Skeletal muscle satellite cell (primary cell): ENCODE measurements around the gene CUL5.
"Not testable (repeated sequence)": the region's sequence is repeated elsewhere in the genome, so short reads cannot be mapped to it uniquely, and the experiment has no call there.

Experiments
- H3K27me3 ChIP-seq: 2 replicates; pipeline ENCODE4 v1.7.0; 2013; ENCODE audit warnings: low read length; ENCODE audit not compliant: control insufficient read depth, insufficient read depth
- H3K36me3 ChIP-seq: 2 replicates; pipeline ENCODE4 v1.7.0; 2013; ENCODE audit warnings: mild to moderate bottlenecking, control low read depth, low read length; ENCODE audit not compliant: insufficient read depth
- H3K4me1 ChIP-seq: 2 replicates; pipeline ENCODE4 v1.7.0; 2013; ENCODE audit warnings: low read length; ENCODE audit not compliant: control insufficient read depth, insufficient read depth
- H3K4me2 ChIP-seq: 2 replicates; pipeline ENCODE4 v1.7.0; 2013; ENCODE audit warnings: mild to moderate bottlenecking, low read length
- H3K4me3 ChIP-seq: 2 replicates; pipeline ENCODE4 v1.7.0; 2013; ENCODE audit warnings: low read length
- H3K9ac ChIP-seq: 2 replicates; pipeline ENCODE4 v1.7.0; 2013; ENCODE audit warnings: mild to moderate bottlenecking, low read depth, low read length, moderate library complexity
- H3K9me3 ChIP-seq: replicated peaks from 2 replicates; pipeline ENCODE4 v1.7.0; 2013; ENCODE audit warnings: mild to moderate bottlenecking, control low read depth, low read length

CUL5 gene

DNA sequence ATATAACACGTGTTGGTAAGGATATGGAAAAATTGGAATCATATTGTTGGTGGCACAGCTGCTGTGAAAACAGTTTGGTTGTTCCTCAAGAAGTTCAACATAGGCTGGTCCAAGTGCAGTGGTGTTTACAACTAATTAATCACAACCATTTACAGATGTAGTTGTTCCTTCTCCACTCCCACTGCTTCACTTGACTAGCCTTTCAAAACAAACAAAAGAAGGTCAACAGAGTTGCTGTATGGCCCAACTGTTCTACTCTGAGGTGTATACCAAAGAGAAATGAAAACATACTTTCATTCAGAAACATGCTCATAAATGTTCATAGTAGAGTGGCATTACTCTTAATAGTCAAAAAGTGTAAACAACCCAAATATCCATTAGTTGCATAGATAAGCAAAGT, 76.1 kb downstream of the CUL5 start:
- Histone ChIP-seq H3K36me3 (peaks cover 20% of the 10 kb centered on the region), H3K9me3 (no peaks in the 10 kb centered on the region), H3K27me3 (no peaks in the 10 kb centered on the region)

GRCh38 chr11:108085672-108086071, 77.0 kb downstream of the CUL5 start:
- Histone ChIP-seq H3K4me2 (no peak overlapping the region), H3K9me3 (no peaks in the 10 kb centered on the region), H3K4me1 (no peaks in the 10 kb centered on the region), H3K4me3 (no peak overlapping the region), H3K36me3 (peaks cover 20% of the 10 kb centered on the region), H3K27me3 (no peaks in the 10 kb centered on the region), H3K9ac (no peak overlapping the region)

More for the DNA sequence above, 76.1 kb downstream of the CUL5 start:
- no peak overlapping the region for H3K4me3 ChIP-seq
- H3K9ac ChIP-seq = no peak overlapping the region
- H3K4me1 ChIP-seq = no peaks in the 10 kb centered on the region
- no peak overlapping the region for H3K4me2 ChIP-seq

- H3K27me3 ChIP-seq = no peaks in the 10 kb centered on the region
- no peak overlapping the region for H3K4me3 ChIP-seq
- no peak overlapping the region for H3K4me2 ChIP-seq
- H3K36me3 ChIP-seq = peaks cover 22% of the 10 kb centered on the region
- H3K9me3 ChIP-seq = no peaks in the 10 kb centered on the region
- no peak overlapping the region for H3K9ac ChIP-seq
- H3K4me1 ChIP-seq = no peaks in the 10 kb centered on the region
Measured at GRCh38 chr11:108092134-108092533, 83.4 kb downstream of the CUL5 start.

DNA sequence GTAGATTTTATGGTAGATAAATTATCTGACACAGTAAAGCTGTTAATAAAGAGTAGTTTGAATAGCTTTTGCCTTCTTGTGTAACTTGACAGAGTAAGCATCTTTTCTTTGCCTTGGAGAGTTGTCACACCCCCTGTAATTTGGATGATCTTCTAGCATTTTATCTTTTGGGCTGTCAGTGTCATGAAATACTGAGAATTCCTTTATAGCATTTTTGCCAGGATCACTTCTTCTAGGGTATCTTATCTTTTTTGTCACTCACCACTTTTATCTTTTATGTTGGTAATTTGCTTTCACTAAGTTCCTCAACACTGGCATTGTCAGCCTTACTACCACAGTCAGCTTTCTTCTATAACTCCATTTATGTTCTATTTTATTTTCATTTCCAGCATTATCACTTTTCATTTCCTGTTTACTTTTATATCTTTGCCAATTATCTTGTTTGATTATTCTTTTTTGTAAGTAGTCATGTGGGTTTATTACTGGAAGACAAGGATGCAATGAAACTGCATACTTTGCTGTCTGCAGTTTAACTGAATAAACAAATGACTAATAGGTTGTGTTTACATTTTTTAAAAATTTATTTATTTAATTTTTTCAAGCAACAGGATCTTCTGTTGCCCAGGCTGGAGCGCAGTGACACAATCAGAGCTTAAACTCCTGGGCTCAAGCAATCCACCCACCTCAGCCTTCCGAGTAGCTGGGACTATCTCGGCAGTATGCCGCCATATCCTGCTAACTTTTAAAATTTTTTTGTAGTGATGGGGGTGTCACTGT, 84.6 kb downstream of the CUL5 start:
- Histone ChIP-seq H3K36me3 (peaks cover 27% of the 10 kb centered on the region), H3K4me2 (no peak overlapping the region), H3K4me3 (no peak overlapping the region), H3K27me3 (no peaks in the 10 kb centered on the region), H3K4me1 (no peaks in the 10 kb centered on the region), H3K9me3 (no peaks in the 10 kb centered on the region), H3K9ac (no peak overlapping the region)

GRCh38 chr11:108097179-108097578, 88.5 kb downstream of the CUL5 start:
- Histone ChIP-seq H3K36me3 (peaks cover 42% of the 10 kb centered on the region), H3K4me2 (no peak overlapping the region), H3K9ac (no peak overlapping the region)

DNA sequence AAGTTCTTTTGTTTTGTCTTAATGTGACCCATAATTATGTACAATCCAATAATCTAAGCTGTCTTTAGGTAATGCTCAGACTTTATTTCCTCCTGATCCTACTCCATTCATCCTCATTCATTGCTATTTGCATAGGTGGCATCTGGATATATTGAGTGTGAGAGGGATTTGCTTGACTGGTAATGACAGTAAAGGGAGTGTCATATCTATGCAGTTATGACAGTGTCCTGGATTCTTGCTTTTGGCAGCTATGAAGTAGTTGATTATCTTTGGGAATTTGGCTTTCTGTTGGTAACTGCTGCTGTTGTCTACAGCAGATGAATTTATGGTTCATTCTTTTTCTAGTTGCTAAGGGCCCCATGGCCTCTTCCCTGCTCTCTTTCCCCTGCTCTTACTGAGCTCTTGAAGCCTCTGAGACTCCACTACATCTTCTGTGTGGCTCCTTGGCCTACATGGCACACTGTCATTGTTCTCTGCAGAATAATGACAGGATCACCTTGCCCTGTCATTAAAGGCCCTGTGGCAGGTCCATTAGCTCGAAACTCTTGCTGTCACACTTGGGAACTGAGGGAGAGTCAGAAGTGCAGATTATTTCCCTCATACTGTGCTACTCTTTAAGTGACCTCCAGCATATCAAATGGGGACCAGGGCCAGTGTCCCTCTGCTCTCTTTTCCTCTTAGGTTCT, 92.5 kb downstream of the CUL5 start:
- H3K9me3 ChIP-seq = no peaks in the 10 kb centered on the region
- no peaks in the 10 kb centered on the region for H3K27me3 ChIP-seq
- H3K36me3 ChIP-seq = peaks cover 45% of the 10 kb centered on the region
- no peak overlapping the region for H3K4me3 ChIP-seq
- no peaks in the 10 kb centered on the region for H3K4me1 ChIP-seq
- H3K9ac ChIP-seq = no peak overlapping the region
- H3K4me2 ChIP-seq = no peak overlapping the region

More at GRCh38 chr11:108097179-108097578, 88.5 kb downstream of the CUL5 start:
- no peaks in the 10 kb centered on the region for H3K4me1 ChIP-seq
- H3K9me3 ChIP-seq = no peaks in the 10 kb centered on the region
- H3K27me3 ChIP-seq = no peaks in the 10 kb centered on the region
- no peak overlapping the region for H3K4me3 ChIP-seq

- Histone ChIP-seq H3K9ac (no peak overlapping the region), H3K4me3 (no peak overlapping the region), H3K36me3 (no peaks in the 10 kb centered on the region)
Measured at GRCh38 chr11:108111126-108111525, 102.4 kb downstream of the CUL5 start.

DNA sequence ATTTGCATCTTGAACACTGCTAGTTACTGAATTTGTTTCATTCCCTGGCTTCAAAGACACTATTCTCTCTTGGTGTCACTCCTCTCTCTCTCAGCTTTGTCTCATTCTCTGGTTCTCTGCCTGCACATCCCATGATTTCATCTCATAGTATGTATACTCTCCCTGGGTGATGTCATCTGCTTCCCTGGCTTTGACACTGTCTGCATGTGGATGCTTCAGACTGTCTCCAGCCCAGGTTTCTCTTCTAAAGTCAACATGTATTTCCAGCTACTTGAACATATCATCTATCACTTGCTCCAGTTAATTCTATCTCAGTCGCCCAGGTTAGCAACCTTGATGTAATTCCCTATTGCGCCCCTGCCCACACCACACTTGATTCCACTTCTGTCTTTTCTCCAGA, 103.4 kb downstream of the CUL5 start:
- Histone ChIP-seq H3K4me3 (no peak overlapping the region), H3K36me3 (no peaks in the 10 kb centered on the region), H3K9me3 (no peaks in the 10 kb centered on the region), H3K4me1 (peaks cover 13% of the 10 kb centered on the region), H3K27me3 (no peaks in the 10 kb centered on the region), H3K4me2 (no peak overlapping the region), H3K9ac (no peak overlapping the region)

More at GRCh38 chr11:108111126-108111525, 102.4 kb downstream of the CUL5 start:
- Histone ChIP-seq H3K27me3 (no peaks in the 10 kb centered on the region), H3K4me1 (peaks cover 13% of the 10 kb centered on the region), H3K4me2 (no peak overlapping the region), H3K9me3 (no peaks in the 10 kb centered on the region)

- no peak overlapping the region for H3K4me2 ChIP-seq
- H3K9me3 ChIP-seq = no peaks in the 10 kb centered on the region
- H3K9ac ChIP-seq = no peak overlapping the region
- peaks cover 13% of the 10 kb centered on the region for H3K4me1 ChIP-seq
- no peaks in the 10 kb centered on the region for H3K36me3 ChIP-seq
- no peaks in the 10 kb centered on the region for H3K27me3 ChIP-seq
- H3K4me3 ChIP-seq = no peak overlapping the region
Measured at GRCh38 chr11:108115500-108116140, 106.9 kb downstream of the CUL5 start.

GRCh38 chr11:108117746-108118371, 109.2 kb downstream of the CUL5 start:
- Histone ChIP-seq H3K9ac (no peak overlapping the region), H3K4me3 (no peak overlapping the region), H3K4me1 (peaks cover 21% of the 10 kb centered on the region), H3K4me2 (no peak overlapping the region), H3K27me3 (no peaks in the 10 kb centered on the region), H3K36me3 (no peaks in the 10 kb centered on the region), H3K9me3 (no peaks in the 10 kb centered on the region)

DNA sequence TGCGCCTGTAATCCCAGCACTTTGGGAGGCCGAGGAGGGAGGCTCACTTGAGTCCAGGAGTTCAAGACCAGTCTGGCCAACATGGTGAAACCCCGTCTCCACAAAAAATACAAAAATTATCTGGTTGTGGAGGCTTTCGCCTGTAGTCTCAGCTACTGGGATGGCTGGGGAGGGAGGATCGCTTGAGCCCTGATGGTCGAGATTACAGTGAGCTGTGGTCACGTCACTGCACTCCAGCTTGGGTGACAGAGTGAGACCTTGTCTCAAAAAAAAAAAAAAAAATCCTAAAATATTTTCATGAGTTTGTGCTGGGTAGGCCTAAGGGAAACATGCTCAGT, 112.2 kb downstream of the CUL5 start:
- not testable (repeated sequence) for H3K9me3 ChIP-seq, H3K27me3 ChIP-seq, H3K36me3 ChIP-seq
- Histone ChIP-seq H3K4me3 (peak overlapping the region; percentile 98), H3K9ac (peak overlapping the region; percentile 91), H3K4me1 (peaks cover 21% of the 10 kb centered on the region), H3K4me2 (peak overlapping the region; percentile 91)
